NB4 (cell line): ENCODE measurements around the gene CREB3L2.

Experiments
- POLR2A ChIP-seq: IDR thresholded peaks from 2 replicates; pipeline ENCODE4 v1.6.1; 2011; ENCODE audit warnings: mild to moderate bottlenecking; ENCODE audit not compliant: insufficient read length; ENCODE audit errors: extremely low read depth
- TF ChIP-seq, protein P1 (sequence below): IDR thresholded peaks from one replicate; pipeline ENCODE4 v1.5.1; 2012; ENCODE audit warnings: low read depth, low read length

- TF ChIP-seq POLR2A = no peak
- TF ChIP-seq, protein P1, sequence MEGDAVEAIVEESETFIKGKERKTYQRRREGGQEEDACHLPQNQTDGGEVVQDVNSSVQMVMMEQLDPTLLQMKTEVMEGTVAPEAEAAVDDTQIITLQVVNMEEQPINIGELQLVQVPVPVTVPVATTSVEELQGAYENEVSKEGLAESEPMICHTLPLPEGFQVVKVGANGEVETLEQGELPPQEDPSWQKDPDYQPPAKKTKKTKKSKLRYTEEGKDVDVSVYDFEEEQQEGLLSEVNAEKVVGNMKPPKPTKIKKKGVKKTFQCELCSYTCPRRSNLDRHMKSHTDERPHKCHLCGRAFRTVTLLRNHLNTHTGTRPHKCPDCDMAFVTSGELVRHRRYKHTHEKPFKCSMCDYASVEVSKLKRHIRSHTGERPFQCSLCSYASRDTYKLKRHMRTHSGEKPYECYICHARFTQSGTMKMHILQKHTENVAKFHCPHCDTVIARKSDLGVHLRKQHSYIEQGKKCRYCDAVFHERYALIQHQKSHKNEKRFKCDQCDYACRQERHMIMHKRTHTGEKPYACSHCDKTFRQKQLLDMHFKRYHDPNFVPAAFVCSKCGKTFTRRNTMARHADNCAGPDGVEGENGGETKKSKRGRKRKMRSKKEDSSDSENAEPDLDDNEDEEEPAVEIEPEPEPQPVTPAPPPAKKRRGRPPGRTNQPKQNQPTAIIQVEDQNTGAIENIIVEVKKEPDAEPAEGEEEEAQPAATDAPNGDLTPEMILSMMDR = no peak
Observed at GRCh38 chr7:137966641-137967142, 35.2 kb downstream of the CREB3L2 start.
